HEK293T (cell line): Measurements from ENCODE around the gene DGKA.
"Not testable (repeated sequence)": the region's sequence is repeated elsewhere in the genome, so short reads cannot be mapped to it uniquely, and the experiment has no call there.

ENCODE experiments used
- ELF4 ChIP-seq: fragments of 450-650 bp; IDR thresholded peaks from 2 replicates; pipeline ENCODE4 v1.6.1; 2017; ENCODE audit warnings: antibody characterized with exemption
- LEF1 ChIP-seq: fragments of 450-650 bp; IDR thresholded peaks from 2 replicates; pipeline ENCODE4 v1.6.1; 2017; ENCODE audit warnings: mild to moderate bottlenecking, borderline replicate concordance

- TF ChIP-seq ELF4, LEF1: not testable (repeated sequence)
These were observed 50.9 kb downstream of the DGKA start for GRCh38 chr12:55981882-55982281.
